IPS-18c (cell line): ENCODE data around the gene MAPK9.
"Not testable (repeated sequence)": the region's sequence is repeated elsewhere in the genome, so short reads cannot be mapped to it uniquely, and the experiment has no call there.

ENCODE experiments used
- H3K4me3 ChIP-seq: 2 replicates; pipeline ENCODE4 v1.7.0; 2013; ENCODE audit warnings: low read depth, mild to moderate bottlenecking, low read length, moderate library complexity; ENCODE audit not compliant: insufficient read depth
- H3K9me3 ChIP-seq: one replicate; pipeline ENCODE4 v1.6.1; 2013; ENCODE audit warnings: mild to moderate bottlenecking, low read length, moderate library complexity; ENCODE audit not compliant: control insufficient read depth, insufficient read depth

MAPK9 gene

GRCh38 chr5:180216646-180217171, 75.2 kb downstream of the MAPK9 start:
- H3K4me3 ChIP-seq, result no peak overlapping the region

DNA sequence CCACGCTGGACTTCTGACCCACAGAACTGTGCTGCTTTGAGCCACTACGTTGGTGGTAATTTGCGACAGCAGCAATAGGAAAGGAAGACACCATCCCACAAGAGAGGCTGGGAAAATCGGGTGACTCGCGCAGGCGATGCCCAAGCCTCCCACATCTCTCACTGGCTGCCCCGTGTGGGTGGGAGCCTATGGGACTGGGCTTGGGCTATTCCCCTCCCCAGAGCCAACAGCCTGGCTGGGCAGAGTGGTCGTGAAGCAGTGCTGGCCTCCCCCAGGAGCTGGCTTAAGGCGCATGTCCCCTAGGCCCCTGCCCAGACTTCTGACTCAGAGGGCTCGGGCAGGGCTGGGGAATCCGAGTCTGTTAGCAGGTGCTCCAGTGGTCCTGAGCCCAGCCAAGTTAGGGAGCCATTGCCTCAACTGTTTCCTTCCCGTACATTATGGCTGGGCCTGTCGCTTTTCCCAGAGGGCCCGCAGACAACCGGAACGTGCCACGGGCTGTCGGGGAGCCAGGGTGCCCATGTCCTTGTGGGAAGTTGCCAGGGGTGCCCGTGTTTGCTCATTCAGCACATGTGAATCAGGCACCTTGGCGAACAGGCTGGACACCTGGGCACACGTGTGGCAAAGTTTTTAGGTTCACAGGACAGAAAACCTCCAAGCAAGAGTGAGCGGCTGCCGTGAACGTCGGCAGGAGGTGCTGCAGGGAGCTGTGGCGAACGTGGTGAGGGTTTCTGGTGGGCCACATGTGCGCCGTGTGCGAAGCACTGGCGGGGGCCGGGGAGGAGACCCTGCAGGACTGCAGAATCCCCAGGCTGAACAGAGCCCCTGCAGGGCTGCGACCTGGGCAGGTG, 75.9 kb downstream of the MAPK9 start:
- peaks cover 2% of the 10 kb centered on the region for H3K9me3 ChIP-seq
- no peak overlapping the region for H3K4me3 ChIP-seq

More at GRCh38 chr5:180216646-180217171, 75.2 kb downstream of the MAPK9 start:
- H3K9me3 ChIP-seq, result peaks cover 2% of the 10 kb centered on the region

- no peak overlapping the region for H3K4me3 ChIP-seq
- peaks cover 2% of the 10 kb centered on the region for H3K9me3 ChIP-seq
These were observed 76.8 kb downstream of the MAPK9 start for GRCh38 chr5:180214870-180215770.

DNA sequence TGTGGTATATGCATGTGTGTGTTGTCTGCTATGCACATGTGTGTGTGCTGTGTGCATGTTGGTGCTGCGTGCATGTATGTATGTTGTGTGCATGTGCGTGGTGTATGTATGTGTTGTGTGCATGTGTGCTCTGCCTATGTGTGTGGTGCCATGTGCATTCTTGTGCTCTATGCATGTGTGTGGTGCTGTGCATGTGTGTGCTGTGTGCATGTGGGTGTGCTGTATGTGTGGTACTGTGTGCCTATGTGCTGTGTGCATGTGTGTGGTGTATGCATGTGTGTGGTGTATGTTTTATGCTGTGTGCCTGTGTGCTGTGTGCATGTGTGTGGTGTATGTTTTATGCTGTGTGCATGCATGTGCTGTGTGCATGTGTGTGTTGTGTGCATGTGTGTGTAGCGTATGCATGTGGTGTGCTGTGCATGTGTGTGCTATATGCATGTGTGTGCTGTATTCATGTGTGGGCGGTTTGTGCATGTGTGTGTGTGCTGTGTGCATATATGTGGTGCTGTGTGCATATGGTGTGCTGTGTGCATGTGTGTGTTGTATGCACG, 78.2 kb downstream of the MAPK9 start:
- peak overlapping the region; percentile 5; the same call in 1 of the 2 replicates for H3K4me3 ChIP-seq
- peaks cover 2% of the 10 kb centered on the region for H3K9me3 ChIP-seq

- Histone ChIP-seq H3K4me3 (no peak overlapping the region), H3K9me3 (peaks cover 4% of the 10 kb centered on the region)
These were observed 78.7 kb downstream of the MAPK9 start for GRCh38 chr5:180213256-180213600.

DNA sequence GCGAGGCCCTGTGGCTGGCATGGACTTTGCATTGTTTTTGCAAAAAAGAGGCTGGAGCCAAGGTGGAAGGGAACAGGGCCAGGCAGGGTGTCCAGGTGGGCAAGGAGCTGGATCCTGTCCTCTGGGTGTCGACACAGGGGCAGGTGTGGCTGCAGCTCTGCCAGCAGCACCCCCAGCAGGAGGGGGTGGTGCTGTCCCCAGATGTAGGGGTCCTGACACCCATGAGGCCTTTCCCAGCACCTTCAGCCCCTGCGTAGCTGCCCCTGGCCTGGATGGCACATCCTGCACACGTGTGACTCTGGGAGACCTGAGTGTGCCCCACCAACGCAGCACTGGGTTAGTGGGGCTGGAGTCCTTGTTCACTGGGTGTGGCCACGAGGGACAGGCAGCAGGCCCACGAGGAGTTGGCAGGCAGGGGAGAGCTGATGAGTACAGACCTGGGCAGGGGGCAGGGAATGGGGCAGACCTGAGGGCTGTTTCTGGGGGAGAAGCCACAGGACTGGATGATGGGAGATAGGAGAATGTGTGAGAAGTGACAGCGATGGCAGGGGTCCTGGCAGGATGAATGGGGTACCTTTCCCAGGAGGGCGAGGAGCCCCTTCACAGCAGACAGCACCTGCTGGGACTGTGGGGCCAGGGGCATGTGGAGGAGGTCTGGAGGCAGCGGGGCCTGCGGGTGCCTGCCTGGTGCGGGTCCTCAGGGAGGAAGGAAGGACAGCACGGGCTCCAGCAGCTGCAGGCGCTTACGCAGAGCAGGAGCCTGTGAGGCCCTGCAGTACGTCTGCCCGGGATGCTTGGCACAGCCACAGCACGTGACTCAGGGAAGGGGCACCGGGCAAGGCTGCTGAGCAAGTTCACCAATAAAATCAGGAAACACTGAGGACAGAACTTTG, 79.3 kb downstream of the MAPK9 start:
- Histone ChIP-seq H3K9me3 (peaks cover 4% of the 10 kb centered on the region), H3K4me3 (no peak overlapping the region)

DNA sequence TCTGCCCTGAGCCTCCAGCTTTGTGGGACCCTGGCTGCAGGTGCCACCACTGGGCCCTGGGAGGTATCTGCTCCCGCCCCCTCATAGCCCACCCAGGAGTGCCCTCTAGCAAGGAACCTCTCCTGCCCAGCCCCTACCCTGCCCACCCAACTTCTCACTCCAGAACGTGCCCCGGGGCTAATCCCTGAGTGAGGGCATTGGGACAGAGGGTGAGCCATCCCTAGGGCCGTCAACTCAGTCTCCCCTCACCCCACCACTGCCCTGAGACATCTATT, 80.2 kb downstream of the MAPK9 start:
- H3K9me3 ChIP-seq, result peaks cover 4% of the 10 kb centered on the region
- H3K4me3 ChIP-seq, result no peak overlapping the region

- Histone ChIP-seq H3K9me3 (peaks cover 4% of the 10 kb centered on the region), H3K4me3 (no peak overlapping the region)
These were observed 80.7 kb downstream of the MAPK9 start for GRCh38 chr5:180210961-180211760.

GRCh38 chr5:180210077-180210476, 81.8 kb downstream of the MAPK9 start:
- H3K9me3 ChIP-seq, H3K4me3 ChIP-seq: not testable (repeated sequence)

- H3K9me3 ChIP-seq, result peaks cover 2% of the 10 kb centered on the region
- H3K4me3 ChIP-seq, result peak within 1 kb of the TSS; percentile 43
These were observed 82.7 kb downstream of the MAPK9 start, which contains the start of gene RASGEF1C for GRCh38 chr5:180209137-180209581. Gene RASGEF1C, minus strand, starts transcription at chr5:180209211. Its CDS starts 71,159 bp downstream, at chr5:180138052.

DNA sequence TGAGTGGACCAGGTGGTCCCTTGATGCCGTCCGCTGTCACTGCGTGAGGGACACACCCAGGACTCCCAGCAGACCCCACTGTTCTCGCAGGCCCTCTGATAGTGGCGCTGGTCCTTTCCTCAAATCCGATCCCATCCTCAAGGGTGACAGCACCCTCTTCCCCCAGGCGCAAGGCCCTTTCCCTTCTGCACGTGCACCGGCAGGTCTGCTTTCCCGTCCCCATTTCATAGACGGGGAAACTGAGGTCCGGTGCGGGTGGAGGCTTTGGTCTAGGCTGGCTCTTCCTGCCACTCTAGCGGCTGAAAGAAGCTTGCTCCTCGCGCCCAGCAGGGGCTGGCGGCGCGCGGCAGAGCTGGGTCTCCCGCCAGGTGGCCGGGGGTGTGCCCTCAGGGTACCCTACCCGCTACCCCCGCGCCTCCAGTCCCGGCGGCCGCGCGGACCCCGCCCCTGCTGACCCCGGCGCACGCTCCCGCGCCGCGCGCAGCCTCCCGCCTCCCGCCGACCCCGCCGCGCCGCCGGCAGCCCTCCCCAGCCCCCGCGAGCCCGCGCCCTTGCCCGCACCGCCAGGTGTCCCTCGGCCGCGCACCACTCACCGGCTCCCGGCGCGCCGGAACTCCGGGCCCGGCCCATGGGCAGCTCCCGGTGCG, 83.3 kb downstream of the MAPK9 start:
- H3K4me3 ChIP-seq, result peak overlapping the region; percentile 43; the same call in 1 of the 2 replicates
- H3K9me3 ChIP-seq, result peaks cover 2% of the 10 kb centered on the region

- Histone ChIP-seq H3K9me3 (peaks cover 2% of the 10 kb centered on the region), H3K4me3 (peak overlapping the region; percentile 43; the same call in 1 of the 2 replicates)
These were observed 83.8 kb downstream of the MAPK9 start for GRCh38 chr5:180208038-180208434.

DNA sequence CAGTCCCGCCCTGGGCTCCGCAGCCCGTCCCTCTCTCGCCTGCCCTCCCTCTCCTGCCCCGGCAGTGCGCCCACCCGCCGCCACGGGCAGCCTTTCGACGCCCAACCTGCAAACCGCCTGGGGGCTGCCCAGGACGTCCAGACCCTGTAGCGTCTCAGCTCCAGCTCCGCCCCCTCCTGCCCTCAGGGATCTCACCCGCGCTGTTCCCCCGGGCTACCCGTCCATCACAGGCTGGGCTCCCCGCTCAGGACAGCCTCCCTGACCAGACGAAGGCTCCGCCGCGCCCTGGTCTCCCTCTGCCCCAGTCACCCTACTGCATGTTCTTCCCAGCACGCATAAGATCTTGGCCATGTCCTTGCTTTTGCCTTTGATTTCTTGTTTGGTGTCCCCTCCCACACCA, 84.3 kb downstream of the MAPK9 start:
- H3K4me3 ChIP-seq, result no peak overlapping the region; the same call in 1 of the 2 replicates
- peaks cover 2% of the 10 kb centered on the region for H3K9me3 ChIP-seq

GRCh38 chr5:180206993-180207392, 84.9 kb downstream of the MAPK9 start:
- Histone ChIP-seq H3K9me3 (peaks cover 2% of the 10 kb centered on the region), H3K4me3 (no peak overlapping the region)

GRCh38 chr5:180205916-180206315, 86.0 kb downstream of the MAPK9 start:
- H3K9me3 ChIP-seq, result peaks cover 2% of the 10 kb centered on the region
- H3K4me3 ChIP-seq, result no peak overlapping the region
